A549 (cell line): ENCODE results near the gene ENAH.

Experiments used
- BHLHE40 ChIP-seq: IDR thresholded peaks from 2 replicates; pipeline ENCODE4 v1.6.1; 2012; ENCODE audit warnings: low read depth, low read length, inconsistent platforms
- CEBPB ChIP-seq, 2 experiments: fragments of >200 bp in 1 of 2; sonication (Bioruptor Twin) in 1 of 2; formaldehyde crosslinking in 1 of 2; IDR thresholded peaks; 2 replicates each; pipeline ENCODE4 v1.6.1; 2012 to 2016
- CHD4 ChIP-seq: fragments of 200-600 bp; sonication (generic); IDR thresholded peaks from 2 replicates; pipeline ENCODE4 v1.6.1; 2016; ENCODE audit warnings: antibody characterized with exemption, mild to moderate bottlenecking, borderline replicate concordance
- JUNB ChIP-seq: fragments of >200 bp; sonication (Bioruptor Twin); formaldehyde crosslinking; IDR thresholded peaks from 2 replicates; pipeline ENCODE4 v1.6.1; 2016
- KDM1A ChIP-seq: fragments of 200-600 bp; sonication (generic); IDR thresholded peaks from 2 replicates; pipeline ENCODE4 v1.6.1; 2016; ENCODE audit warnings: low read depth, mild to moderate bottlenecking
- KDM5A ChIP-seq: fragments of 200-600 bp; sonication (generic); IDR thresholded peaks from 2 replicates; pipeline ENCODE4 v1.6.1; 2016; ENCODE audit warnings: antibody characterized with exemption, mild to moderate bottlenecking
- POLR2A ChIP-seq: IDR thresholded peaks from 2 replicates; pipeline ENCODE4 v1.6.1; 2012; ENCODE audit warnings: mild to moderate bottlenecking, low read length
- SMC3 ChIP-seq: fragments of >200 bp; sonication (Bioruptor Twin); formaldehyde crosslinking; IDR thresholded peaks from 3 replicates; pipeline ENCODE4 v1.6.1; 2018; ENCODE audit warnings: inconsistent platforms
- SREBF2 ChIP-seq: fragments of 450-650 bp; IDR thresholded peaks from 2 replicates; pipeline ENCODE4 v1.6.1; 2014; ENCODE audit warnings: mild to moderate bottlenecking, moderate library complexity
- ZFP36 ChIP-seq: fragments of 450-650 bp; IDR thresholded peaks from 2 replicates; pipeline ENCODE4 v1.6.1; 2014; ENCODE audit warnings: borderline replicate concordance; ENCODE audit not compliant: partially characterized antibody
- TF ChIP-seq, protein P1 (sequence below): fragments of >200 bp; sonication (Bioruptor Twin); formaldehyde crosslinking; IDR thresholded peaks from 3 replicates; pipeline ENCODE4 v1.5.1; 2016

DNA sequence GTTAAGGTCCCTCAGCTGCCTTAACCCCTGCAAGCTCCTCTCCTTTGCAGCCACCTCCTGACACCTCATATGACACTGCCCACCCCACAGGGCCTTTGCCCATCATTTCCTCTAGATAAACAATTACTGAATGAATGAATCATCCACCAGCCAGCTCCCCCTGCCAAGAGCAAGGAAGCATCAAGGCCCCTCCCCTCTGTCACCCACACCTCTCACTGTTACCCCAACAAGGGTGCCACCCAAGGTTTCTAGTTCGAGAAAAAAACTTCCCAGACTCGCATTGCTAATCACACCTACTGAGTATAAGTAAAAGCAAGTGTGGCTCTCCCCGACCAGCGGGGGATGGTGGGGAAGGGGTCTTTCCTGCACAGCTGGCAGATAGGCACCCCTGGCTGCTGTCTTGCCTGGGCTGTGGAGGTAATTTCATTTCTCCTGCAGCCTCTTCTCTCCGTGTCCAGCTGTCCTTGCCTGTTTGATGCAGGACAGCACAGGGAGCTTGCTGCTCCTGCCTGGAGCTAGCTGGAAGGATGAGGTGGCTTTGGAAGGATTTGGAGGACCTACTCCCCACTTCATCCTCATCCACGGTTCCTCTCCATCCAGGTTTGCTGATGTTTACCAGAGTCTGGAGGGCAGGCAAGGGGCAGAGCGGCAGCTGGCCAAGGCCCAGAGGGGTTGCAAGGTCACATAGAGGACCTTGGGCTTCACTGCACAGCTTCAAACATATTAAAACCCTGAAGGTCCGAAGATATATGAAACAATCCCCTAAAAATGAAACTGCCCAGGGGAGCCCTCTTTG, 192.0 kb downstream of the ENAH start:
- TF ChIP-seq POLR2A: no peak
- TF ChIP-seq SREBF2: no peak
- TF ChIP-seq CEBPB (IDR thresholded peaks at IDR 0.05): no peak
- no peak for TF ChIP-seq KDM5A
- TF ChIP-seq, protein P1, sequence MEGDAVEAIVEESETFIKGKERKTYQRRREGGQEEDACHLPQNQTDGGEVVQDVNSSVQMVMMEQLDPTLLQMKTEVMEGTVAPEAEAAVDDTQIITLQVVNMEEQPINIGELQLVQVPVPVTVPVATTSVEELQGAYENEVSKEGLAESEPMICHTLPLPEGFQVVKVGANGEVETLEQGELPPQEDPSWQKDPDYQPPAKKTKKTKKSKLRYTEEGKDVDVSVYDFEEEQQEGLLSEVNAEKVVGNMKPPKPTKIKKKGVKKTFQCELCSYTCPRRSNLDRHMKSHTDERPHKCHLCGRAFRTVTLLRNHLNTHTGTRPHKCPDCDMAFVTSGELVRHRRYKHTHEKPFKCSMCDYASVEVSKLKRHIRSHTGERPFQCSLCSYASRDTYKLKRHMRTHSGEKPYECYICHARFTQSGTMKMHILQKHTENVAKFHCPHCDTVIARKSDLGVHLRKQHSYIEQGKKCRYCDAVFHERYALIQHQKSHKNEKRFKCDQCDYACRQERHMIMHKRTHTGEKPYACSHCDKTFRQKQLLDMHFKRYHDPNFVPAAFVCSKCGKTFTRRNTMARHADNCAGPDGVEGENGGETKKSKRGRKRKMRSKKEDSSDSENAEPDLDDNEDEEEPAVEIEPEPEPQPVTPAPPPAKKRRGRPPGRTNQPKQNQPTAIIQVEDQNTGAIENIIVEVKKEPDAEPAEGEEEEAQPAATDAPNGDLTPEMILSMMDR: no peak
- TF ChIP-seq BHLHE40: no peak
- TF ChIP-seq ZFP36: no peak
- TF ChIP-seq CHD4: no peak
- TF ChIP-seq SMC3: no peak
- no peak for TF ChIP-seq KDM1A
- no peak for TF ChIP-seq JUNB
